22Rv1 (cell line): ENCODE results near the gene SPHKAP.

Experiments
- CTCF ChIP-seq: fragments of 450-650 bp; IDR thresholded peaks from 2 replicates; pipeline ENCODE4 v1.5.1; 2017; ENCODE audit warnings: mild to moderate bottlenecking
- ZFX ChIP-seq: fragments of 450-650 bp; IDR thresholded peaks from 2 replicates; pipeline ENCODE4 v1.6.1; 2017; ENCODE audit warnings: antibody characterized with exemption, borderline replicate concordance

- TF ChIP-seq CTCF (no peak), ZFX (no peak)
Observed at GRCh38 chr2:228104215-228104614, 77.3 kb downstream of the SPHKAP start.
